IMR-90 (cell line): ENCODE measurements around the gene NEXN. TPM values are rescaled to one million over a fixed set of nuclear protein-coding genes. Genes with fewer than 3 reads are reported as not detected.

Source experiments
- ATAC-seq: fragments of 200-7000 bp; cut with Tn5 transposase; 2 replicates; pipeline ENCODE4 v1.9.1; 2020; ENCODE audit warnings: low read depth, mild to moderate bottlenecking, moderate library complexity
- BruUV-seq: library from RNA; stranded (reverse); fragments of 400-500 nt; replicated peaks from 2 replicates; lab custom pipeline; 2021; lab: Mats Ljungman, UMichigan
- CTCF ChIA-PET: fragments of 300-600 bp; formaldehyde crosslinking; extraction: SDS; loops from one replicate; lab custom pipeline; 2021; ENCODE audit warnings: antibody characterized with exemption; lab: Yijun Ruan, JAX
- POLR2A ChIA-PET: fragments of 300-600 bp; sonication (Branson Sonifier 250); formaldehyde crosslinking; loops from one replicate; lab custom pipeline; 2022; ENCODE audit warnings: antibody characterized with exemption; ENCODE audit not compliant: unreplicated experiment; lab: Charles Lee
- DNase-seq: peaks from one replicate; pipeline ENCODE4 v3.0.0; 2013
- H2AFZ ChIP-seq: replicated peaks from 2 replicates; pipeline ENCODE3; 2013; ENCODE audit warnings: low read length, mild to moderate bottlenecking; ENCODE audit not compliant: poor library complexity
- H2AK5ac ChIP-seq: 2 replicates; pipeline ENCODE4 v1.6.1; 2013; ENCODE audit warnings: low read depth, low read length, inconsistent platforms
- H2AK9ac ChIP-seq: replicated peaks from 2 replicates; pipeline ENCODE3; 2013; ENCODE audit warnings: mild to moderate bottlenecking, low read depth, low read length, moderate library complexity; ENCODE audit not compliant: poor library complexity
- H2BK120ac ChIP-seq: 2 replicates; pipeline ENCODE4 v1.6.1; 2013; ENCODE audit warnings: low read depth, low read length, inconsistent platforms
- H2BK15ac ChIP-seq: 3 replicates; pipeline ENCODE4 v1.6.1; 2013; ENCODE audit warnings: low read depth, low read length, inconsistent platforms
- H2BK20ac ChIP-seq: 2 replicates; pipeline ENCODE4 v1.6.1; 2013; ENCODE audit warnings: low read depth, mild to moderate bottlenecking, inconsistent platforms, low read length, moderate library complexity
- H2BK5ac ChIP-seq: 2 replicates; pipeline ENCODE4 v1.6.1; 2013; ENCODE audit warnings: mild to moderate bottlenecking, low read depth, low read length, inconsistent platforms; ENCODE audit not compliant: poor library complexity, severe bottlenecking
- H3K14ac ChIP-seq: replicated peaks from 2 replicates; pipeline ENCODE4 v1.6.1; 2013; ENCODE audit warnings: low read depth, low read length, inconsistent platforms
- H3K18ac ChIP-seq: 2 replicates; pipeline ENCODE4 v1.6.1; 2013; ENCODE audit warnings: low read depth, low read length, control low read depth
- H3K23ac ChIP-seq: 2 replicates; pipeline ENCODE4 v1.6.1; 2013; ENCODE audit warnings: low read depth, low read length, inconsistent platforms
- H3K27ac ChIP-seq: 2 replicates; pipeline ENCODE4 v1.5.1; 2013; ENCODE audit warnings: mild to moderate bottlenecking, control low read depth, low read length; ENCODE audit not compliant: insufficient read depth
- H3K27me3 ChIP-seq: 2 replicates; pipeline ENCODE4 v1.6.1; 2013; ENCODE audit warnings: low read length; ENCODE audit not compliant: control insufficient read depth, insufficient read depth
- H3K36me3 ChIP-seq: 2 replicates; pipeline ENCODE4 v1.6.1; 2013; ENCODE audit warnings: low read length, mixed read lengths; ENCODE audit not compliant: control insufficient read depth, insufficient read depth
- H3K4ac ChIP-seq: 2 replicates; pipeline ENCODE4 v1.6.1; 2013; ENCODE audit warnings: low read depth, low read length, inconsistent platforms
- H3K4me1 ChIP-seq: 2 replicates; pipeline ENCODE4 v1.6.1; 2013; ENCODE audit warnings: low read length, mixed read lengths; ENCODE audit not compliant: control insufficient read depth, insufficient read depth
- H3K4me2 ChIP-seq: 2 replicates; pipeline ENCODE4 v1.6.1; 2013; ENCODE audit warnings: low read depth, mild to moderate bottlenecking, control low read depth, low read length, moderate library complexity
- H3K4me3 ChIP-seq: 2 replicates; pipeline ENCODE4 v1.5.1; 2013; ENCODE audit warnings: low read depth, mild to moderate bottlenecking, control low read depth, low read length, moderate library complexity; ENCODE audit not compliant: insufficient read depth
- H3K56ac ChIP-seq: 2 replicates; pipeline ENCODE4 v1.6.1; 2013; ENCODE audit warnings: low read length, inconsistent platforms; ENCODE audit not compliant: insufficient read depth; ENCODE audit errors: extremely low read depth
- H3K79me1 ChIP-seq, 2 experiments: 2 replicates each; pipeline ENCODE4 v1.6.1; 2013; ENCODE audit warnings: low read length in 2 of 2, inconsistent platforms in 1 of 2, low read depth in 1 of 2
- H3K9ac ChIP-seq: 2 replicates; pipeline ENCODE4 v1.6.1; 2013; ENCODE audit warnings: low read depth, low read length, control low read depth
- H3K9me1 ChIP-seq: 2 replicates; pipeline ENCODE4 v1.6.1; 2013; ENCODE audit warnings: low read length, inconsistent platforms; ENCODE audit not compliant: insufficient read depth
- H3K9me3 ChIP-seq: 2 replicates; pipeline ENCODE4 v1.6.1; 2013; ENCODE audit warnings: low read length; ENCODE audit not compliant: control insufficient read depth, insufficient read depth
- H4K20me1 ChIP-seq: 2 replicates; pipeline ENCODE4 v1.6.1; 2013; ENCODE audit warnings: low read length, inconsistent platforms; ENCODE audit not compliant: insufficient read depth
- H4K5ac ChIP-seq: 2 replicates; pipeline ENCODE4 v1.6.1; 2013; ENCODE audit warnings: mild to moderate bottlenecking, low read depth, low read length, control low read depth
- H4K8ac ChIP-seq, 2 experiments: 2 replicates each; pipeline ENCODE4 v1.6.1; 2013; ENCODE audit warnings: low read depth in 2 of 2, low read length in 2 of 2, control low read depth in 1 of 2, inconsistent platforms in 1 of 2
- H4K91ac ChIP-seq: 2 replicates; pipeline ENCODE4 v1.6.1; 2013; ENCODE audit warnings: low read depth, low read length, inconsistent platforms; ENCODE audit not compliant: insufficient read depth
- BHLHE40 ChIP-seq: fragments of 150-350 bp; IDR thresholded peaks from 2 replicates; pipeline ENCODE4 v1.6.1; 2016; ENCODE audit warnings: mild to moderate bottlenecking, low read depth, low read length
- CEBPB ChIP-seq: IDR thresholded peaks from 2 replicates; pipeline ENCODE4 v1.6.1; 2012; ENCODE audit warnings: low read depth, low read length, improper control_type of control experiment
- CHD1 ChIP-seq: IDR thresholded peaks from 2 replicates; pipeline ENCODE4 v1.6.1; 2012; ENCODE audit warnings: low read depth, low read length, improper control_type of control experiment
- CTCF ChIP-seq: conservative IDR thresholded peaks from 2 replicates; pipeline ENCODE4 v1.5.1; 2012; ENCODE audit warnings: mild to moderate bottlenecking, low read depth, low read length, improper control_type of control experiment
- ELK1 ChIP-seq: fragments of 150-350 bp; IDR thresholded peaks from 2 replicates; pipeline ENCODE4 v1.6.1; 2016; ENCODE audit warnings: low read depth, mild to moderate bottlenecking, low read length, moderate library complexity, borderline replicate concordance
- FOS ChIP-seq: fragments of 150-350 bp; IDR thresholded peaks from 2 replicates; pipeline ENCODE4 v1.6.1; 2016; ENCODE audit warnings: low read depth, low read length
- MAFK ChIP-seq: IDR thresholded peaks from 2 replicates; pipeline ENCODE4 v1.6.1; 2012; ENCODE audit warnings: low read depth, low read length, improper control_type of control experiment
- MAZ ChIP-seq: IDR thresholded peaks from 2 replicates; pipeline ENCODE4 v1.6.1; 2012; ENCODE audit warnings: low read depth, mild to moderate bottlenecking, low read length, improper control_type of control experiment, moderate library complexity, borderline replicate concordance
- MXI1 ChIP-seq: IDR thresholded peaks from 2 replicates; pipeline ENCODE4 v1.6.1; 2012; ENCODE audit warnings: low read depth, mild to moderate bottlenecking, low read length, moderate library complexity, borderline replicate concordance
- NFE2L2 ChIP-seq: fragments of 150-350 bp; IDR thresholded peaks from 2 replicates; pipeline ENCODE4 v1.6.1; 2016; ENCODE audit warnings: low read depth, mild to moderate bottlenecking, low read length
- POLR2A ChIP-seq: IDR thresholded peaks from 2 replicates; pipeline ENCODE4 v1.6.1; 2012; ENCODE audit warnings: mild to moderate bottlenecking, low read depth, low read length
- RAD21 ChIP-seq: IDR thresholded peaks from 2 replicates; pipeline ENCODE4 v1.6.1; 2012; ENCODE audit warnings: low read length, improper control_type of control experiment
- RCOR1 ChIP-seq: IDR thresholded peaks from 2 replicates; pipeline ENCODE4 v1.6.1; 2012; ENCODE audit warnings: mild to moderate bottlenecking, low read length, improper control_type of control experiment; ENCODE audit not compliant: insufficient replicate concordance
- RFX5 ChIP-seq: IDR thresholded peaks from 2 replicates; pipeline ENCODE4 v1.8.0; 2012; ENCODE audit warnings: low read depth, mild to moderate bottlenecking, low read length, moderate library complexity
- SMC3 ChIP-seq: fragments of 150-350 bp; IDR thresholded peaks from 2 replicates; pipeline ENCODE4 v1.6.1; 2016; ENCODE audit warnings: low read depth, mild to moderate bottlenecking, antibody characterized with exemption, low read length, moderate library complexity
- USF2 ChIP-seq: fragments of 150-350 bp; IDR thresholded peaks from 2 replicates; pipeline ENCODE4 v1.6.1; 2017; ENCODE audit warnings: mild to moderate bottlenecking, antibody characterized with exemption, low read length, low read depth
- WGBS, 2 experiments: methylation state at CpG; one replicate each; pipeline versions ENCODE4 v1.1.5 to v1.1.7; 2013; ENCODE audit warnings: missing lambda C conversion rate in 2 of 2; ENCODE audit not compliant: insufficient read length in 1 of 2; ENCODE audit errors: extremely low coverage in 2 of 2; 5-methylcytosine and 5-hydroxymethylcytosine counted together
- dilution Hi-C: fragments of 300-500 bp; cut with HindIII; formaldehyde crosslinking; loops from one replicate; pipeline ENCODE4 v1.14.3; 2018; ENCODE audit warnings: low sequenced_read_pairs; ENCODE audit not compliant: unreplicated experiment
- in situ Hi-C: fragments of 300-500 bp; cut with MboI; formaldehyde crosslinking; loops from 3 replicates; pipeline ENCODE4 v1.14.3; 2019; ENCODE audit warnings: low sequenced_read_pairs, inconsistent platforms, mixed read lengths
- intact Hi-C: fragments of 100-400 bp; cut with micrococcal nuclease; formaldehyde crosslinking; loops from 2 replicates; pipeline ENCODE4 v1.10.0; 2022
- polyA plus RNA-seq, 3 experiments: library from polyadenylated mRNA; depleted of rRNA; stranded (reverse); fragments of >200 nt; gene quantifications; 2 replicates each; pipeline ENCODE4 v1.2.3, GENCODE V29; 2012; ENCODE audit warnings: low replicate concordance in 1 of 3
- total RNA-seq: library from RNA; depleted of rRNA; stranded (reverse); fragments of >200 nt; gene quantifications from 2 replicates; pipeline ENCODE4 v1.2.3, GENCODE V29; 2012

The NEXN gene
- total and polyA plus RNA-seq, 2 of the 4 experiments (the other 2 are of a cell fraction) = 5.2 to 16.1 TPM

- no peak overlapping the region for H4K91ac ChIP-seq
- H3K56ac ChIP-seq = no peak overlapping the region
- peaks cover 2% of the 10 kb centered on the region; the same call in 1 of the 2 replicates for H3K4me1 ChIP-seq
- in situ Hi-C loops = no loop called here
- ATAC-seq (peak; percentile 27; the same call in 1 of the 2 replicates), DNase-seq (no peak)
- H2BK20ac ChIP-seq = no peak overlapping the region
- no peak overlapping the region for H3K23ac ChIP-seq
- H4K5ac ChIP-seq = no peak overlapping the region
- H3K18ac ChIP-seq = no peak overlapping the region
- H2AFZ ChIP-seq = no peak overlapping the region
- H3K9ac ChIP-seq = no peak overlapping the region
- dilution Hi-C loops = no loop called here
- WGBS, 2 experiments = no CpG with 5 or more reads among the region's 2 CpGs
- H2BK120ac ChIP-seq = no peak overlapping the region
- H3K9me1 ChIP-seq = no peaks in the 10 kb centered on the region; the same call in 1 of the 2 replicates
- ChIA-PET CTCF (no interaction called here), POLR2A (no interaction called here)
- no peak overlapping the region; a peak in 1 of 4 replicates for H4K8ac ChIP-seq
- peaks cover 5% of the 10 kb centered on the region; the same call in 1 of the 2 replicates for H3K36me3 ChIP-seq
- BruUV-seq = no TSS peak
- H3K9me3 ChIP-seq = peaks cover 2% of the 10 kb centered on the region; the same call in 1 of the 2 replicates
- H2AK9ac ChIP-seq = no peak overlapping the region
- no peak overlapping the region for H3K27ac ChIP-seq
- H2BK5ac ChIP-seq = no peak overlapping the region
- H3K4ac ChIP-seq = peak overlapping the region; percentile 2; the same call in 1 of the 2 replicates
- H3K14ac ChIP-seq = no peak overlapping the region
- H2AK5ac ChIP-seq = no peak overlapping the region
- H3K4me3 ChIP-seq = no peak overlapping the region
- H3K27me3 ChIP-seq = no peaks in the 10 kb centered on the region
- no peak overlapping the region for H3K4me2 ChIP-seq
- H4K20me1 ChIP-seq = no peaks in the 10 kb centered on the region
- no peak for TF ChIP-seq CHD1
- TF ChIP-seq ELK1 = no peak
- no peak for TF ChIP-seq CEBPB
- TF ChIP-seq POLR2A = no peak
- TF ChIP-seq MAZ = no peak
- TF ChIP-seq MAFK = no peak
- no peak for TF ChIP-seq RCOR1
- no peak for TF ChIP-seq RFX5
- no peak for TF ChIP-seq MXI1
- TF ChIP-seq FOS = no peak
- TF ChIP-seq CTCF = no peak
- TF ChIP-seq NFE2L2 = no peak
- no peak for TF ChIP-seq USF2
- TF ChIP-seq BHLHE40 = no peak
- TF ChIP-seq RAD21 = no peak
- no peak for TF ChIP-seq SMC3
- peaks cover 9 to 21% of the 10 kb centered on the region in 2 experiments; a peak in 3 of 4 replicates for H3K79me1 ChIP-seq
- no peak overlapping the region for H2BK15ac ChIP-seq
- intact Hi-C loops = no loop called here
Observed at GRCh38 chr1:77859248-77859647, 29.2 kb upstream of the NEXN start.
